HG02798 (cell line): Measurements from ENCODE around the gene NPTN.
"Not testable (repeated sequence)": the region's sequence is repeated elsewhere in the genome, so short reads cannot be mapped to it uniquely, and the experiment has no call there.

ENCODE experiments used
- ATAC-seq: cut with Tn5 transposase; IDR thresholded peaks from one replicate; pipeline ENCODE4 v1.9.1; 2021; ENCODE audit warnings: mild to moderate bottlenecking; ENCODE audit not compliant: unreplicated experiment, poor library complexity

NPTN gene

DNA sequence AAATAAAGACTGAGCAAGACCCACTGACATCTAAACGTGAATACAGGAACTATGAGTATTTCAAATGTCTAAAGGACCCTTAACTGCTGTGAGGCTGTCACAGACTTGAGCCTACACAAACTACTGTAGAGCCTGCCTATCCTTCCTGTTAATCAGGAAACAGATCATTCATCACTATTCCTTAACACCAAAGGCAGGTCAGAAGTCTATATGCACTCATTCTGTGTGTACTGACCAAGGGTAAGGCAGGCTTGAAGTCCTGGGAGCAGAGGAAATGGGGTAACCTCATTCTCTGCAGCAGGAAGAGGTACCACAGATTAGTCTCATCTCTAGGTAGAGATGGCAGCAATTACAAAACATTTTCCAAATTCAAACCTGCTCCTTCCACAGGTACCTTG is 30.7 kb downstream of the NPTN start:
- ATAC-seq: no peak

DNA sequence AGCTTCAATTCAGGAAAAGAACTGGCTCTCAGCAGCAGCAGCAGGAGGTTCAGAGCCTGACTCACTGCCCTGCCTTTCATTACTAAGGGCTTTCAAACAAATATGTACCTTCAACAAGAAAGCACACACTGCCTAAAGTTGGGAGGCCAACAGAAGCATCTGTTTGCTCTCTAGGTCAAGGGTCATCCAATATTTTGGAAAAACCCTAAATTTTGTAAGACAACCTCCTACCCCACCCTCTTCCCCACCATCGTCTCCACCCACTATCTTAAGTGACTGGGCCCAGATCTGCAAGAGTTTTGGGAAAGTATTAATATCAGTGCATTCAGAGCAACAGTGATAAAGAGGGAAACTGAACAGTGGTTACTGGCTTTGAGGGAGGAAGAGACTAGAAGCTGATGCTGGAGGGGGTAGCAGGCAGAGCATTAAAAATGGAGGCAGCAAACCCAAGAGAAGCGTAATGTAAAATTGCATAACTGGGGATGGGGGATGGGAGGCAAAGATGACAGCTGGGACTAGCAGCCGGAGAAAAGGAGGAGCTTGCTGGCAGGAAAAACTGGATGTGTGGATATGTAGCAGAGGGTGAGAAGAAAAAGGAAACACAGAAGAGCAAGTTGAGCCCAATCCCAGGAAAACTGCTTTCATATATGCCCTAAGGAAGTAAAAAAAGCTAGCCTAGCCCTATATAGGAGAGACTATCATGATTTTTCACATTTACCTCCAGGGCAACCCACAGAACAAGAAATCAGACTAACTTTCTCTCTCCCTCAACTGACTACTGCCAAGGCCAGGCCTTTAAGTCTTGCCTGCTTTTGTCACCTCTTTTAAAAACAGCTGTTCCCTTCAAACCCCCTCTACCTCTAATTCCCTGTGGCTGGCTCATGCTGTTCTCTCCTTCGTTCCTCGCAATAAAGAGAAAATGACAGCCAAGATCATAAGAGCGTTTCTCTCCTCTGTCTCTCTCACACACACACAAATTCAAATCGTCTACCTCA is 31.4 kb downstream of the NPTN start:
- no peak for ATAC-seq

DNA sequence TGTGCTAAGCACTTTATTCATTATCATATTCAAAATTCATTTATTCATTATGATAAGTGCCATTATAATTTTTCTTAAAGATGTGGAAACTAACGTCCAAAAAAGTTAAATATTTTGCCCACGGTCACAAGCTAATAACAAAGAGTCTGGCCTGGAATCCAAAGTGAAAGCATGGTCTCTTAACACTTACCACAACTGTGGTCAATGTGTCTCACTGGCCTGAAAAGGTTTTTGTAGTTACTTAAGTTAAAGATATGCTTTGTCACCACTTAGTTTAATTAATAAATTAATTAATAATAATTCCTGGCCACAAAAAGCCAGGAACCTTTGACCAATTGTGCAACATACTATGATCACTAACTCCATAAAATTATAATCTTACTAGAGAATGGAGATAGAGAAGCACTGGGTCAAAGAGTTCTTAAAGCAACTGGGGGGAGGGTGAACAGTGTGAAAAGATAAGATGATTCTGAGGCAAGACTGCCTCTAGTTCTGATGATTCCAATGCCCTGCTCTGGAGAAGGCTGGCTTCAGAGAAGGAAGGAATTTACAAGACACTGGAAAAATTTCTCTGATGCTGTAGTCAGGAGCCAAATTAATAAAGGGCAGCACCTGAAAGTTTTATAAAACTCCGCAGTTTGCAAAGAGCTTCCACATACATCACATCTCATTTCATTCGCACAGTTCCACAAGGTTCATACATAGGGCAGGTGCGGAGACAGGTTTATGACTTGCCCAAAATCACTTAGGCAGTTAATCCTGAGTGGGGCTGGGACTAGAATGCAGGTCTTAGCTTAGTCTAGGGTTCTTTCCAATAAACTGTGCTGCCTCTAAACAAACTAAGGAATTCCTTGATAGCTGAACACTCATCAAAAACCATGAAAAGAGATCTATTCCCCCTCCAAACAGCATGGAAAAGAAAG is 32.5 kb downstream of the NPTN start:
- no peak for ATAC-seq

DNA sequence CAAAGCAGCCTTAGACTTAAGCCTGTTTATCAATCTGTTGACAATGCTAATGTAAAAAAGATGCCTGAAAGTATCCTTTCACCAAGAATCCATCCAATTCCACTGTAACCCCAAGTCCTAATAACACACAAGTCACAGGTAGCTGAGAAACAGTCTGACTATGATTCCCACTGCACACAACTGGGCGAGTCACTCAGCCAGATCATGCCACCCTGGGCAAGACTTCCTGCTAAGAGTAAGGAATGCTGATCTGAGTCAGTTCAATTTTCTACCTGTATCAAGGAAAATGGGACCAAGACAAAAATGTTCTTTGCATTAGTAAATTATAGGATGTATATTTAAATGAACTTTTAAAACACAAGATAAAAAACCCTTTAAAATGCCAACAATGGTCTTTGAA is 33.3 kb downstream of the NPTN start:
- ATAC-seq: no peak

DNA sequence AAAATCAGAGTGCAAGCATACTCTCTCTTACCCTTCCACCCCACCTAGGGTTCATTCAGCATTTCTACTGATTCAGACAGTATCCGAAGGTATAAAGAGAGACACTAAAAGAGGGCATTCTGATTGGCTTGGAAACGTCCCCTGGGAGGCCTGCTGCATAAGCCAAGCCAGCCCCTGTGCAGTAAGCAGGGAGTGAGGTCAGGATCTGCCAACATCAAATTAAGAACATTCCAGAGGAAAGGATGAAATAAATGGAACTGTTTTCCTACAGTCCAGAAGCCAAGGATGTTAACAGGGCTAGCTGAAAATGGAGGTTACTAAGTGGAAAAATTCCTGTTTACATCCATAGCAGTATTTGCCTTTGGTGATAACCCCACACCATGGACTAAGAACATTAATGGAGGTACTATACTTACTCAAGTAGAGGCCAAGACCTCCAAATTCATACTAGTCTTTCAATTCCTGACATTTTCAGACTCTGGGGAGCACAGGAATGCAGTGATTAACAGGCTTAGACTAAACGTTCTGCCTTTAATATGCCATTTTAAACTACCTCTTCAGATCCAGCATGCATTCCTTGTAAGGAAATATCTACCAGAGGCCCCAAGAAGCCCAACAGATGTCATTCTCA is 34.5 kb downstream of the NPTN start:
- no peak for ATAC-seq

DNA sequence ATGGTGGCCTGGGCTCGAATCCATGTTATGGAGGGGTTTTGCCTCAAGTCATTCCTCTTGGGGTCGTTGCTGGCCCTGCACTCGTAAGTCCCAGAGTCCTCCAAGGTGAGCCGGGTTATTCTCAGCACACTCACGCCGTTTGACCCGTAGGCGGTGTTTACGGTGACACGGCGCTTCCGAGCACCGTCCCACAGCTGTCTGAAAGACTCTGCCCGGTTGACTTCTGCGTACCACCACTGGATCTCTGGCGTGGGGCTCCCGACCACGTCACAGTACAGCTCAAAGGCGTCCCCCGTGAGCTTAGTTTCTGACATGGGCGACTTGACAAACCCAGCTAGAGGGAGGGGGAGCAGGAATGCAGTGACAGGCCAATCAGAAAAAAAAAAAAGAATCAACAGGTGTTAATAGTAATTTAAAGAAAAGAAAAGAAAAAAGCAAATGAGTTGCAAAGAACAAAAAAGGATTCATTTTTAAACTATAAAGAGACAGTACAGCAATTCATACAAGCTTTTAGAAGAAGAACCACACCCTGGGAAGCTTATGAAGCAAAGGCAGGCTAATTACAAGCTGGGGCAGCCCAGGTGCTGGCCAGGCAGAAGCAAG is 36.1 kb downstream of the NPTN start:
- no peak for ATAC-seq

DNA sequence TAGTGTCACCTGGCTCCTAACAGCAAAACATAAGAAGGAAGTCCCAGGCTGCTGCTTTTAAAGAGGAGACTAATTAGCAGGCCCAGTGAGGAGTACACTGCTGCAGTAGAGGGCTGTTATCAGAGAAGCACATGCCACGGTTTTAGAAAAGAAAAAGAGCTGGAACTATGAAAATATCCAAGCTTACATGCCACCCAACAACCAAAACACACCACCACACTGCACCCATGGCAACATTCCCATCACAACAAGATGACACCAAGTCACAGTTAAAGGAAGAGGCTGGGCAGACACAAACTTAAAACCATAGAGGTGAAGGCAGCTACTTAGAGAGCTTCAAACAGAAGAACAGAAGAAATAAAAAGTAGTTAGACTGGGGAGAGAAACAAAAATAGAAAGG is 37.0 kb downstream of the NPTN start:
- no peak for ATAC-seq

DNA sequence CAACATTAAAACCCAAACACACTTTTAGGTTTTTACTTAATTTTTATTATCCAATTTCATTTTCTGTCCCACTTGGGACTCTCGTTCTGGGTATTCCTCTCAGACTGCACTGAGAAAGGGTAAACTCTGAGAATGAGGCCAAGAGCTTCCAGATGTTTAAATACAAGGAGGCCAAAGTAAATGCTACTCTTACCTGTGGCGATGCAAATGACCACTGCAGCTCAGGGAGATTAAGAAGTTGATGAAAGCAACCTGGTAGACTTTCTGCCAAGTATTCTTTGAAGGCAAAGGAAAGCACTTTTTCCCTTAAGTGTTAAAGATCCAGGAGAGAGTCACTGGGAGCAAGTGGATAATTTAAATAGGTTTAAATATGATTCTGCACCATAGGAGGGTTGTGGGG is 39.1 kb downstream of the NPTN start:
- no peak for ATAC-seq

DNA sequence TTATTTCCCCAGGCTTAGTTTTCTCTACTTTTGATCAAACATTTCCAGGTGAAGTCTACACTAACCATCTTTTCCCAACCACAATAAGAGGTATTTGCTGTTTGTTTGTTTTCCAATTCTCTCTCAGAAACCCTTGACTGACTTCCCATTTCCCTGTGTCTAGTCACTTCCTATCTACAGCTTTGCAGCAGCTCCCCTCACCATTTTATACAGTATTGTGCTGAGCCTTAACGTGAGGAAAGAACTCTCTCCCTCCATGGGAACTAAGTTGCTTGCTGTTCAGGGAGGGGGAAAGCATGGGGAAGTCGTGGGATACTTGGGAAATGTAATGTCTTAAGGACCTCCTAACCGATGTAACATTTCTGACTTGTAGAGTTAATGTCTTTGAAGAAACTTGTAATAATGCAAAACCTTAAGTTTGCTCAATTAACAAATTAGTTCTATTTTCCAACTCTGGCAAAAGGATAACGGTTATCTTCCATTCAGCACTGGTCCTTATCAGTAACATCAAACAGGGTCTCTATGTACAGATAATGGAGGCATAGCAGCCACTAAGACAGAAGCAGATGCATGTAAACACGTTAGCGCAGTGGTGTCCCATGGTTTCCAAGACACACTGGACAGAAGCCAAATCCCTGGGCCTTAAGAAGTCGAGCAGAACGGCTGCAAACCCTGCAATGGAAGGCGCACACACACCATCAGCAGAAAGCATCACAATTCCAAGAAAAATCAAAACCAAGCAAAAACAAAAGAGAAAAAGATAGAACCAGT is 39.7 kb downstream of the NPTN start:
- no peak for ATAC-seq

DNA sequence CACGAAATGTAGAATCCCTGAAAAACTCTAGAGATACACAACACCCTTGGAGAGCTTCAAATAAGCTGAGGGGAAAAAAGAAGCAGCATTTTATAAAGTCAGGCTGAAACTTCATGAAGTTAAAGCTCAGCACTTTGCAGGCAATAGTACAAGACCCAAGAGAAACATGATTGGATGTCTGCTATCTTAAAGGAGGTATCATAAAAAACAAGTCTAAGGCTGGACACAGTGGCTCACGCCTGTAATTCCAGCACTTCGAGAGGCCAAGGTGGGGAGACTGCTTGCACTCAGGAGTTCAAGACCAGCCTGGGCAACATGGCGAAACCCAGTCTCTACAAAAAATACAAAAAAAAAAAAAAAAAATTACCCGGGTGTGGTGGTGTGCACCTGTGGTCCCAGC is 42.9 kb downstream of the NPTN start:
- ATAC-seq: no peak

DNA sequence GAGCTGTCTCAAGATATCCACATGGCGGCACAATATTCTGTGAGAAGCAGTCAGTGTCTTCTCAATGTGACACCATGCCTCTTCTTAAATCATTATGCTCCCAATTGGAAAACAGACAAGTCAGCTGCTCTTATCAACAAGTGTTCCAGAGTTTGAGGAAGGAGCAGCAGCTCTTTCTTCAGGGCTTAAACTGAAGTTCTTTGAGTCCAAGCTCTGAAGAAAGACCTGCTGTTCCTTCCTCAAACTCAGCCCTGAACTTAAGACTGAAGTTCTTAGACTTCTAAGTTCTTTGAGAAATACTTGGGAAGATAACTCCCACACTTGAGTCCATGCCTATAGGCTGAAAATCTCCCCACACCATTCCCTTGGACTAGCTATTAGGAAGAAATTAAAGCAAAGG is 43.4 kb downstream of the NPTN start:
- ATAC-seq: no peak

DNA sequence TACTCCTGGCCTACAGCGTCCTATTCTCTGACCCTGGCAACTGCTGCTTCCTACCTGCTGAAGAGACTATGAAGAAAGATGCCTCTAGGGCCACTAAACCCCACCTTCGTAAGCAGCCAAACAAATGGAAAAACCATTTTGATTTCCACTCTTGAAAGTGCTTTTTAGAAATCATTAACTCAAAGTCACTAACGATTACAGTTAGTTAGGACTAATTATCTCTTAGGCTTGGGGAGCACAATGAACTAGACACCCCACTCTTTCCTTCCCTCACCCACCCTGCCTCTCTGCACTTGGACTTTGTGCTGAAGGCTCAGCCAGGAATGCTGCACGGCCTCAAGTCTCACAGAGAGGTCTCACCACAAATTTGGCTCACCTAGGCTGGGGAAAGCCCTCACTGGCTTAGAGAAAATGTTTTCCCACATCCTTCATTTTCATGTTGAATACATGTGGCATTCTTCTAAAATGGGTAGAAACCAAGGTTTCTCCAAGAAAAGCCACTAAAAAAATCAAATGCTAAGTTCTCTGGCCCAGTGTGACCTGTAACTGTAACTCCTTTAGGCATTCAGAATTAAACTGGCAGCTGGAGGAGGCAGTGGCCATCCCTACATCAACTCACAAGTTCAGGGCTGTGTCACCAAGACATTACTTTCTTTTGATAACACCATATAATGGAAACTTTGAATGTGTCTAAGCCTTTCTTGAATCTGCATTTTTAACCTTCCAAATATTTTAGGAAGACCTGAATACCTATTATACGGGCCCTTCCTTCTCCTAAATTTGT is 47.1 kb downstream of the NPTN start:
- no peak for ATAC-seq

DNA sequence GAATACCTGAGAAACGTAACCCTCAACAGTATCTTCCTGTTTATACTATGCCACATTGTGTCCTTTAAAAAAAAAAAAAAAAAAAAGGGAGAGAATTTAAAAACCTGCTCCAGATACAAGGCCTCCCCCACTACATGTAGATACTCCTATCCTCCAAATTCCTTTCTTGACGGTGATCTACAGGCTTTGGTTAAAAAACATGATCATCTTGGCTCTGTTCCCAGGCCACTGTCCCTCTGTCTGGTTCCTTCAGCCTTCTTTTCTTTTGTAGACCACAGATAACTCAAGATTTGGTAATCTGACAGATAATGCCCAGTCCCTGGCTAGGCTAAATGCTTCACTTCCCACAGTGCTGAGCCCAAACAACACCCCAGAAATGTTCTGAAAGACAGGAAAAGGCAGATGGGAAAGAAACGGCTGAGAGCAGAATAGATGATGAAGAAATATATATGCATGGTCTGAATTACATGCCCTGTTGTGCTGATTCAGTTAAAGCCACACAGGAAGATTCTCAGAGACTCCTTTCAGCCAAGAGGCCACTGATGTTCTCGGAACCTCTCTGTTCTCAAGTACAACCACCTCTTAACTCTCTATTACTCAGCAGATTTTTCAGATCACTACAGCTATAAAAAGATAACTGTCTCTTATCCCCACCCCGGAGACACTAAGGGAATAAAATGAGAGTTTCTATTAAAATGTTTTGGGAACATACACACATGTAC is 48.3 kb downstream of the NPTN start:
- no peak for ATAC-seq

DNA sequence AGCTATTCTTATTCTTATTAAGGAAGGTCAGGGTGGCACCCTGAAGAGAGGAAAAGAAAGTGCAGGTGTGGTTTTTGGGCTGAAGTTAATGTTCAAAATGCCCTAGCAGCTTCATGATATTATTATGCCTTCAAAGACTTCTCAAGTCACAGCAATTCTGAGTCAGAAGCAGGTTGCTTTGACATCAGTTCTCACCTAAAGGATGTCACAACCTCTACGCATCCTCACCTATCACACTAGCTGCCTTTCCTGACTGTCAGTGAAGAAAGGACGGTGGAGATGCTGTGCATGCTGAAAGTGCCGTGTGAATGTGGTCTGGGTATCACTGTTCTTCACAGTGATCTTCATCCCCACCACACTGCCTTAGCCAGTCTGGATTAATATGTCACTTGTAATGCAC is 49.6 kb downstream of the NPTN start:
- ATAC-seq: no peak

DNA sequence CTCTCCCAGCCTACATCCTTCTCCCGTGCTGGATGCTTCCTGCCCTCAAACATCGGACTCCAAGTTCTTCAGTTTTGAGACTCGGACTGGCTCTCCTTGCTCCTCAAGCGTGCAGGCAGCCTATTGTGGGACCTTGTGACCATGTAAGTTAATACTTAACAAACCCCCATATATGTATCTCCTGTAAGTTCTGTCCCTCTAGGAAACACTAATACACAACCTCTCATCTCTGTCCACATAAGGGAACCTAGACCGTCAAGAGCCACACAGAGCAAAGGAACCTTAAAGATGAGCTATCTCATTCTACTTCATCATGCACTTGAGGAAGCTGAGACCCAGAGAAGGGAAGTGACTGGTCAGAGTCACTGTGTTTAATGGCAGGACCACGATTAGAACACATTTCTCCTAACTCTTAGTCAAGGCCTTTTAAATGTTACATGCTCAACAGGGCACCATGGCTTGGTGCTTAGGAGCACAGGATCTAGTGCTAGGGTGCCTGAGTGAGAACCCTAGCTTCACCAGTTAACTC is 50.3 kb downstream of the NPTN start:
- no peak for ATAC-seq

DNA sequence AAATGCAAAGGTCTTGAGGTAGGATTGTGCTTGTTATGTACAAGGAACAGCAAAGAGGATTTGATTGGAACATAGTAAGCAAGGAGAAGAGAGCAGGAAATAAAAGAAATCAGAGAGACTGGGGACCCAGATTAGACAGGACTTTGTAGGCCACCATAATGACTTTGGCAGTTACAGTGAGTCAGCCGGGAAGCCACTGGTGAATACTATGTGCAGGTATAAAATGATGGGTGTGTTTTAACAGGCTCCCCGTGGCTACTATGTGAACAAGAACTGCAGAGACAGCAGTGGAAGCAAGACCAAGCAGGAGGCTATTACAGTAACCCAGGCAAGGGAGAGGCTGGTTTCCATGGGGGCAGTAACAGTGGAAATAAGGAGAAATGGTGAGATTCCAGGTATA is 55.2 kb downstream of the NPTN start:
- no peak for ATAC-seq

DNA sequence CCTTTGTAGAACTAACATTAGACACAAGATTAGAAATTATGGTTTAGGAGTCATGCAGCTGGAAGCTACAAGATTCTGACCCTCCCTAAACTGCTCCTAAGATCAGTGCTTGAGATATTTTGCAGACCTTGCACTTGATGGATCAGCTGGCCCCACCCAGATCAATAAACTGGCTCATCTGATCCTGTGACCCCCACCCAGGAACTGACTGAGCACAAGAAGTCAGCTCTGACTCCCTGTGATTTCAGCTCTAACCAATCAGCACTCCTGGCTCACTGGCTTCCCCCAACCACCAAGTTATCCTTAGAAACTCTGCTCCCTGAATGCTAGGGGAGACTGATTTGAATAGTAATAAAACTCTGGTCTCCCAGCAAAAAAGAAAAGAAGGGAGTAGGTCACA is 55.6 kb downstream of the NPTN start:
- not testable (repeated sequence) for ATAC-seq

DNA sequence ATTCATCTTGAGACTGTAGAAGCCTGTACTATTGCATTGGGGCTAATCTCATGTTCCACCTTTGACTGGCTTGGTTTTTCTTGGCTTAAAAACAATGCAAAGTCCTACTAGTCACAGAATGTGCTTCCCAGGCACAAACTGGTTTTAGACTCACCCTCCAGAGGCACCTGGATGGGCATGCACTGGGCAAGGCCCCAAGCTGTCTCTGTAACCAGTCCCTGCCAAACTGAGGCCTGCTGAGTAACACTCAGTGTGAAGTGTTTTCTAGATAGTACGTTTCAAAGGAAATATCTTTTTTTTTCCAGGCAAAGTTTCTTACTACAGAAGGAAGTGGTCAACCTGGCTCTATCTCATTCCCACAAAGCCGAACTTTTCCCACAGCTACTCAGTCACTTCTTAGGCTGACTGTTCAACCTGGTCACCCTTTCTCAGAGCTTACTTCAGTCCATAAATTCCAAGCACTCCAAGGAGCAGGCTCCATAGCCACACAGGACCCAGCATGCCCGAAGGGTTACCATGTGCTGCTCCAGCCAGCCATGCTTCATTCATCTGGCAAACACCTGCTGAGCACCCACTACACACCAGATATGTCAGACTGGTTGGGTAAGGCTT is 57.4 kb downstream of the NPTN start:
- no peak for ATAC-seq
